ENCODE measurements around the gene C19orf85.
A peak's percentile ranks its signal among the peaks of the same experiment; 100 is the strongest.

C19orf85 gene

DNA sequence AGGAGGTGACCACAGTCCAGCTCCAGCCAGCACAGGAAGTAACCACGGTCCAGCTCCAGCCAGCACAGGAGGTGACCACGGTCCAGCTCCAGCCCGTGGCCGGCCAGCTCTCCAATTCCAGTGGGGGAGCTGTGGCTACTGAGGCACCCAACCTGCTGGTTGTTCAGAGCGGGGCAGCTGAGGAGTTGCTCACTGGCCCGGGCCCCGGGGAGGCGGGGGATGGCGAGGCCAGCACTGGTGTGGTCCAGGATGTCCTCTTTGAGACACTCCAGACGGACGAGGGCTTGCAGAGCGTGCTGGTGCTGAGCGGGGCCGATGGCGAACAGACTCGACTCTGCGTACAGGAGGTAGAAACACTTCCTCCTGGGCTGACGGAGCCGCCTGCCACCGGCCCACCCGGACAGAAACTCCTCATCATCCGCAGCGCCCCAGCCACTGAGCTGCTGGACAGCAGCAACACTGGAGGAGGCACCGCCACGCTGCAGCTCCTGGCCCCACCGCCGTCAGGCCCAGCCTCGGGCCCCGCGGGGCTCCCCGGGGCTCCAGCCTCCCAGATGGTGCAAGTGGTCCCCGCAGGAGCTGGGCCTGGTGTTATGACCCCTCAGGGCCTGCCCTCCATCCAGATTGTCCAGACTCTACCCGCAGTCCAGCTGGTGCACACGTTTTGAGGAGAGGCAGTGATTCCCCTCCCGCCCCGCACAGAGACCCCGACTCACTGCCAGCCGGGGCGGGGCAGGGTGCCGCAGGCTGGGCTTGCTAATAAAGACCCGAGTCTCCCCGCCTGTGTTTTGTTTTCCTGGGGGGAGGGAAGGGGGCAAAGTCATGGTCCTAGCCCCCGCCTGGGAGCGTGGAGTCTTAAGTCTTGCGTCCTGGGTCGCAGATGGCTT, 19.4 kb upstream of the C19orf85 start:
- no CpG with 5 or more reads among the region's 46 CpGs for WGBS, 2 donors (ENCODE audit: extremely low coverage in 2 of 2, insufficient read length in 2 of 2, insufficient replicate concordance in 1 of 2)
- no peak overlapping the region for H4K91ac ChIP-seq (ENCODE audit: low read depth, low read length, poor library complexity)
- no peaks in the 10 kb centered on the region for H3K27me3 ChIP-seq (ENCODE audit: control insufficient read depth in 3 of 3, insufficient read depth in 3 of 3, low read depth in 1 of 3, low read length in 3 of 3)
- peak overlapping the region; percentile 93 for H2BK5ac ChIP-seq (ENCODE audit: low read length)
- no peak for DNase-seq (ENCODE audit: low spot score)
- peak overlapping the region; percentile 86 for H3K27ac ChIP-seq (replicated peaks; ENCODE audit: low read length)
- H3K4me2 ChIP-seq (ENCODE audit: insufficient read depth, low read length, poor library complexity, severe bottlenecking): peak overlapping the region; percentile 83
- no peak overlapping the region for H2AFZ ChIP-seq (ENCODE audit: low read length)
- H3K9ac ChIP-seq (ENCODE audit: low read depth, low read length, poor library complexity): peak overlapping the region; percentile 93
- H2BK120ac ChIP-seq (ENCODE audit: low read depth, low read length): no peak overlapping the region
- H3K4ac ChIP-seq (ENCODE audit: low read length): no peak overlapping the region
- H2AK5ac ChIP-seq (ENCODE audit: low read depth, low read length): peak overlapping the region; percentile 99
- peak overlapping the region; percentile 97 for H3K23ac ChIP-seq (ENCODE audit: low read depth, low read length, poor library complexity)
- H3K79me1 ChIP-seq (ENCODE audit: low read depth, low read length): peaks cover 19% of the 10 kb centered on the region
- H4K8ac ChIP-seq (ENCODE audit: low read depth, low read length): peak overlapping the region; percentile 43
- no peaks in the 10 kb centered on the region for H3K9me3 ChIP-seq (replicated peaks in 1 of 2; ENCODE audit: control insufficient read depth in 2 of 2, insufficient read depth in 1 of 2, low read depth in 1 of 2, low read length in 2 of 2)
- H3K4me1 ChIP-seq (ENCODE audit: control insufficient read depth in 2 of 2, insufficient read depth in 1 of 2, low read depth in 1 of 2, low read length in 2 of 2): peaks cover 32 to 35% of the 10 kb centered on the region in 2 donors
- peak overlapping the region; percentile 58 for H2BK12ac ChIP-seq (ENCODE audit: low read length)
- peak overlapping the region; percentile 98 for H3K18ac ChIP-seq (ENCODE audit: low read length)
- H3K4me3 ChIP-seq (ENCODE audit: low read length in 2 of 2): peak overlapping the region in 1 of 2 donors; percentile 82
- H3K14ac ChIP-seq (ENCODE audit: low read length): peak overlapping the region; percentile 71
- peaks cover 4 to 14% of the 10 kb centered on the region in 2 donors for H3K36me3 ChIP-seq (replicated peaks in 1 of 2; ENCODE audit: control insufficient read depth in 2 of 2, insufficient read depth in 2 of 2, low read length in 2 of 2)
- H2BK15ac ChIP-seq (ENCODE audit: low read length): peak overlapping the region; percentile 79

DNA sequence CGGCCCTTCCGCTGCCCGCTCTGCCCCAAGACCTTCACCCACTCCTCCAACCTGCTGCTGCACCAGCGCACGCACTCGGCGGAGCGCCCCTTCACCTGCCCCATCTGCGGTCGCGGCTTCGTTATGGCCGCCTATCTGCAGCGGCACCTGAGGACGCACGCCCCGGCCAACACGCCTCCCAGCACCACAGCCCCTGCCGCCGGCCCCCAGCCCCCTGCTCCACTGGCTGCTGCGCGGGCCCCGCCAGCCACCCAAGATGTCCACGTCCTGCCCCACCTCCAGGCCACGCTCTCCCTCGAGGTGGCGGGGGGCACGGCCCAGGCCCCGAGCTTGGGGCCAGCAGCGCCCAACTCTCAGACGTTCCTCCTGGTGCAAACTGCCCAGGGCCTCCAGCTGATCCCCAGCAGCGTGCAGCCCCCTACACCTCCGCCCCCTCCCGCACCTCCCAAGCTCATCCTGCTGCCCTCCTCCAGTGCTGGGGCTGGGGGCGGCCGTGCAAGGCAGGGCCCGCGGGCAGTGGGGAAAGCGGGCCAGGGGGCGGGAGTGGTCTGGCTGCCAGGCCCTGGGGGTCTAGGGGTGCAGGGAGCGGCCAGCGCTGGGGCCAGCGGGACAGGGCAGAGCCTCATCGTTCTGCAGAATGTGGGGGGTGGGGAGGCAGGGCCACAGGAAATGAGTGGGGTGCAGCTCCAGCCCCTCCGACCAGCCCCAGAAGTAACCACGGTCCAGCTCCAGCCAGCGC, 18.6 kb upstream of the C19orf85 start:
- no peaks in the 10 kb centered on the region for H3K9me3 ChIP-seq (replicated peaks in 1 of 2; ENCODE audit: control insufficient read depth in 2 of 2, insufficient read depth in 1 of 2, low read depth in 1 of 2, low read length in 2 of 2)

DNA sequence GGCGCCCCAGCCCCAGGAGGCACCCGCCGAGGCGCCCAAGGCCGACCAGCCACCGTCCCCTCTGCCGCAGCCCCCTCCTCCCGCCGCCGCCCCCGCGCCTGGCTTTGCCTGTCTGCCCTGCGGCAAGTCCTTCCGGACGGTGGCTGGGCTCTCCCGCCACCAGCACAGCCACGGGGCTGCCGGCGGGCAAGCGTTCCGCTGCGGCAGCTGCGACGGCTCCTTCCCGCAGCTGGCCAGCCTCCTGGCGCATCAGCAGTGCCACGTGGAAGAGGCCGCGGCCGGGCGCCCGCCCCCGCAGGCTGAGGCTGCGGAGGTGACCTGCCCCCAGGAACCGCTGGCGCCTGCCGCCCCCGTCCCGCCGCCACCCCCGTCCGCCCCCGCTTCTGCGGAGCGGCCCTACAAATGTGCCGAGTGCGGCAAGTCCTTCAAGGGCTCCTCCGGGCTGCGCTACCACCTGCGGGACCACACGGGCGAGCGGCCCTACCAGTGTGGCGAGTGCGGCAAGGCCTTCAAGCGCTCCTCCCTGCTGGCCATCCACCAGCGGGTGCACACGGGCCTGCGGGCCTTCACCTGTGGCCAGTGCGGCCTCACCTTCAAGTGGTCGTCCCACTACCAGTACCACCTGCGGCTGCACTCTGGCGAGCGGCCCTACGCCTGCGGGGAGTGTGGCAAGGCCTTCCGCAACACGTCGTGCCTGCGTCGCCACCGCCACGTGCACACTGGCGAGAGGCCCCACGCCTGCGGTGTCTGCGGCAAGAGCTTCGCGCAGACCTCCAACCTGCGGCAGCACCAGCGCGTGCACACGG, 17.8 kb upstream of the C19orf85 start:
- peak overlapping the region; percentile 84 for H2BK12ac ChIP-seq (ENCODE audit: low read length)
- H3K9me3 ChIP-seq (replicated peaks in 1 of 2; ENCODE audit: control insufficient read depth in 2 of 2, insufficient read depth in 1 of 2, low read depth in 1 of 2, low read length in 2 of 2): no peaks in the 10 kb centered on the region
- H2AK5ac ChIP-seq (ENCODE audit: low read depth, low read length): peak overlapping the region; percentile 90
- peaks cover 4 to 14% of the 10 kb centered on the region in 2 donors for H3K36me3 ChIP-seq (replicated peaks in 1 of 2; ENCODE audit: control insufficient read depth in 2 of 2, insufficient read depth in 2 of 2, low read length in 2 of 2)
- H3K23ac ChIP-seq (ENCODE audit: low read depth, low read length, poor library complexity): peak overlapping the region; percentile 93
- peak overlapping the region; percentile 43 for H4K8ac ChIP-seq (ENCODE audit: low read depth, low read length)
- peak overlapping the region; percentile 57 for H3K18ac ChIP-seq (ENCODE audit: low read length)
- no peak for DNase-seq (ENCODE audit: low spot score)
- H3K4me3 ChIP-seq (ENCODE audit: low read length in 2 of 2): peak overlapping the region in 1 of 2 donors; percentile 42
- no peak overlapping the region for H3K27ac ChIP-seq (replicated peaks; ENCODE audit: low read length)
- no CpG with 5 or more reads among the region's 83 CpGs for WGBS, 2 donors (ENCODE audit: extremely low coverage in 2 of 2, insufficient read length in 2 of 2, insufficient replicate concordance in 1 of 2)
- H3K27me3 ChIP-seq (ENCODE audit: control insufficient read depth in 3 of 3, insufficient read depth in 3 of 3, low read depth in 1 of 3, low read length in 3 of 3): no peaks in the 10 kb centered on the region
- peak overlapping the region; percentile 49 for H2BK15ac ChIP-seq (ENCODE audit: low read length)
- H3K4me1 ChIP-seq (ENCODE audit: control insufficient read depth in 2 of 2, insufficient read depth in 1 of 2, low read depth in 1 of 2, low read length in 2 of 2): peaks cover 21 to 26% of the 10 kb centered on the region in 2 donors
- H3K4ac ChIP-seq (ENCODE audit: low read length): no peak overlapping the region
- peak overlapping the region; percentile 72 for H4K91ac ChIP-seq (ENCODE audit: low read depth, low read length, poor library complexity)
- peak overlapping the region; percentile 24 for H2BK5ac ChIP-seq (ENCODE audit: low read length)
- peaks cover 16% of the 10 kb centered on the region for H3K79me1 ChIP-seq (ENCODE audit: low read depth, low read length)
- no peak overlapping the region for H2AFZ ChIP-seq (ENCODE audit: low read length)
- no peak overlapping the region for H3K9ac ChIP-seq (ENCODE audit: low read depth, low read length, poor library complexity)
- H3K14ac ChIP-seq (ENCODE audit: low read length): peak overlapping the region; percentile 8
- peak overlapping the region; percentile 25 for H3K4me2 ChIP-seq (ENCODE audit: insufficient read depth, low read length, poor library complexity, severe bottlenecking)
- no peak overlapping the region for H2BK120ac ChIP-seq (ENCODE audit: low read depth, low read length)

More for the DNA sequence above, 18.6 kb upstream of the C19orf85 start:
- WGBS, 2 donors (ENCODE audit: extremely low coverage in 2 of 2, insufficient read length in 2 of 2, insufficient replicate concordance in 1 of 2): no CpG with 5 or more reads among the region's 47 CpGs
- Histone ChIP-seq H2BK120ac (ENCODE audit: low read depth, low read length) (no peak overlapping the region), H3K18ac (ENCODE audit: low read length) (no peak overlapping the region), H3K4me2 (ENCODE audit: insufficient read depth, low read length, poor library complexity, severe bottlenecking) (no peak overlapping the region), H2BK5ac (ENCODE audit: low read length) (peak overlapping the region; percentile 24), H4K8ac (ENCODE audit: low read depth, low read length) (peak overlapping the region; percentile 43), H3K4ac (ENCODE audit: low read length) (no peak overlapping the region), H2AK5ac (ENCODE audit: low read depth, low read length) (peak overlapping the region; percentile 99), H4K91ac (ENCODE audit: low read depth, low read length, poor library complexity) (no peak overlapping the region), H3K79me1 (ENCODE audit: low read depth, low read length) (peaks cover 19% of the 10 kb centered on the region), H3K23ac (ENCODE audit: low read depth, low read length, poor library complexity) (peak overlapping the region; percentile 93), H2AFZ (ENCODE audit: low read length) (no peak overlapping the region), H3K14ac (ENCODE audit: low read length) (no peak overlapping the region), H3K9ac (ENCODE audit: low read depth, low read length, poor library complexity) (peak overlapping the region; percentile 21), H3K36me3 (replicated peaks in 1 of 2; ENCODE audit: control insufficient read depth in 2 of 2, insufficient read depth in 2 of 2, low read length in 2 of 2) (peaks cover 4 to 14% of the 10 kb centered on the region in 2 donors), H2BK12ac (ENCODE audit: low read length) (no peak overlapping the region), H3K27me3 (ENCODE audit: control insufficient read depth in 3 of 3, insufficient read depth in 3 of 3, low read depth in 1 of 3, low read length in 3 of 3) (no peaks in the 10 kb centered on the region), H2BK15ac (ENCODE audit: low read length) (no peak overlapping the region), H3K4me3 (ENCODE audit: low read length in 2 of 2) (no peak overlapping the region), H3K4me1 (ENCODE audit: control insufficient read depth in 2 of 2, insufficient read depth in 1 of 2, low read depth in 1 of 2, low read length in 2 of 2) (peaks cover 29 to 31% of the 10 kb centered on the region in 2 donors), H3K27ac (replicated peaks; ENCODE audit: low read length) (no peak overlapping the region)
- DNase-seq (ENCODE audit: low spot score): no peak

Data from neuronal stem cell (in vitro differentiated cells).